GM15510 (cell line): ENCODE data around the gene C2.

Experiments
- POLR2A ChIP-seq: IDR thresholded peaks from 3 replicates; pipeline ENCODE4 v1.6.1; 2011; ENCODE audit warnings: borderline replicate concordance; ENCODE audit not compliant: insufficient read length; ENCODE audit errors: extremely low read depth

The C2 gene

GRCh38 chr6:31889331-31889972, 38.1 kb upstream of the C2 start:
- no peak for TF ChIP-seq POLR2A

- no peak for TF ChIP-seq POLR2A
Observed at GRCh38 chr6:31892821-31893220, 34.7 kb upstream of the C2 start.

GRCh38 chr6:31896493-31896855, 31.0 kb upstream of the C2 start:
- TF ChIP-seq POLR2A: no peak

GRCh38 chr6:31896856-31897611, 30.5 kb upstream of the C2 start:
- no peak for TF ChIP-seq POLR2A

- TF ChIP-seq POLR2A: peak; percentile 75
Observed at GRCh38 chr6:31897612-31898382, 29.7 kb upstream of the C2 start, which contains the start of gene EHMT2. TSS of gene EHMT2 (minus strand) at chr6:31897698. CDS start at chr6:31897677, 21 bp downstream.

GRCh38 chr6:31898383-31899011, 29.0 kb upstream of the C2 start:
- no peak for TF ChIP-seq POLR2A

GRCh38 chr6:31899215-31899614, 28.3 kb upstream of the C2 start:
- no peak for TF ChIP-seq POLR2A

- TF ChIP-seq POLR2A: no peak
Observed at GRCh38 chr6:31899882-31900722, 27.4 kb upstream of the C2 start.

GRCh38 chr6:31900917-31901414, 26.6 kb upstream of the C2 start:
- no peak for TF ChIP-seq POLR2A

- no peak for TF ChIP-seq POLR2A
Observed at GRCh38 chr6:31901415-31901952, 26.0 kb upstream of the C2 start.

- TF ChIP-seq POLR2A: no peak
Observed at GRCh38 chr6:31901953-31902643, 25.4 kb upstream of the C2 start, which contains the start of gene ZBTB12. TSS of gene ZBTB12 (minus strand) at chr6:31902086. CDS start at chr6:31901305, 781 bp downstream.

GRCh38 chr6:31903957-31904356, 23.6 kb upstream of the C2 start:
- TF ChIP-seq POLR2A: no peak

- no peak for TF ChIP-seq POLR2A
Observed at GRCh38 chr6:31905041-31905440, 22.5 kb upstream of the C2 start.
